GM19193 (cell line): Measurements from ENCODE around the gene IMMP2L.

Source experiments
- POLR2A ChIP-seq: IDR thresholded peaks from 4 replicates; pipeline ENCODE4 v1.6.1; 2011; ENCODE audit not compliant: insufficient read depth, insufficient read length; ENCODE audit errors: extremely low read depth

IMMP2L gene

DNA sequence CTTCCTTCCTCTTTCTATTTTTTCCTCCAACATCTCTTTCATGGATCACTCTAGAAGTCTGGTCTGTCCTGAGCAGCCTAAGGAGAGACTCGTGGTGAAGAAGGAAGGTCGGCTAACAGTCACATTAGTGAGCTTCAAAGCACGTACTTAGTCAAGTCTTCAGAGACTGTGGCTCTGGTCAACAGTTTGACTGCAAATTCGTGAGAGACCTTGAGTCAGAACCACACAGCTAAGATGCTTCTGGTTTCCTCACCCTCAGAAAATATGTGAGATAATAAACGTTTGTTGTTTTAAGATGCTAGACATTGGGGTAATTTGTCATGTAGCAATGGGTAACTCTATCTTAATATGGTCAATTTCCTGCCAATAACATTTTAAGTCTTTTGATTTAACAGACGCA lies 597.5 kb downstream of the IMMP2L start:
- no peak for TF ChIP-seq POLR2A

DNA sequence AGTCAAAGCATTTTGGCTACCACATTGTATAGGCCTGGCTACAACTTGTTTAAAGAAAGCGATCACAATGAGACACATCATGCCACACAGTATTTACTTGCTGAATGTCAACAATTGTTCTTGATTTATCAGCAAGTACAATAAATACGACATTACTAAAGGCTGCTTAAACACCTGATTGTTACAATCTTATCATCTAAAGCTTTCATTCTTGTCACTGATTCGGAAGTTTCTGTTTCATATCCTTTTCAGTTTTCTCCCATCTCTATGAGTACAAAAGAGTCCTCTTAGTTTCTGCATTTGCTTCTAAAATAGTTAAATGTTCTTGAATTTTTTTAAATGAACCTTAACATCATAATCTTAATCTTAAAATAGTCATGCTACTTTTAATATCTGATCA lies 599.5 kb downstream of the IMMP2L start:
- TF ChIP-seq POLR2A: no peak

DNA sequence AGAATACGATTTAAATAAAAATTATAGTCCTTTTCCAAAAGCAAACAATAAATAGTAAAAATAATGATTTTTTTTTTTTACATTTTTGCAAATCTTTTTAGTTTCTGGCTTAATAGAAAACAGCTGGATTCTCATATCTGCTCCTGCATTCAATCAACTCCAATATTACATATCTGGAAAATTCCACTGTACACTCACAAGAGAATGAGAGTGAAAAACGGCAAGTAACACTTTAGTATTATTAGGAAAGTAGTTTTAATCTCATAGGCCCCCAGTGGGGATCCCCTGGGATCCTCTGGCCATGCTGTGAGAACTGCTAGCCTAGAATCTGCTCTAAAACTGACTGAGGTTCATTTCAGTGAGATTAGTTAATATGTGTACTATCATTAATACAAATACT lies 599.9 kb downstream of the IMMP2L start:
- TF ChIP-seq POLR2A: no peak

DNA sequence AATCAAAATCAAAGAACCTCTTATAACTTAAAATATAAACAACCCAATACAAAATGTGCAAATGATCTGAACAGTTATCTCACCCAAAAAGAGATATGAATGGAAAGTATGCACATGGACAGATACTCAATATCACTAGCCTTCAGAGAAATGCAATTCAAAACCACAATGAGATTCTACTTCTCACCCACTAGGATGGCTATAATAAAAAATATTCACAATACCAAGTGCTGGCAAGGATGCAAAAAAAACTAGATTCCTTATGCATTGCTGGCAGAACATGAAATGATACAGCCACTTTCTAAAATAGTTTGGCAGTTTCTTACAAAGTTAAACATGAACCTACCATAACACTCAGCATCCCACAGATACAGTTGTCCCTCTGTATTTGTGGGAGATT lies 601.5 kb downstream of the IMMP2L start:
- TF ChIP-seq POLR2A: no peak

DNA sequence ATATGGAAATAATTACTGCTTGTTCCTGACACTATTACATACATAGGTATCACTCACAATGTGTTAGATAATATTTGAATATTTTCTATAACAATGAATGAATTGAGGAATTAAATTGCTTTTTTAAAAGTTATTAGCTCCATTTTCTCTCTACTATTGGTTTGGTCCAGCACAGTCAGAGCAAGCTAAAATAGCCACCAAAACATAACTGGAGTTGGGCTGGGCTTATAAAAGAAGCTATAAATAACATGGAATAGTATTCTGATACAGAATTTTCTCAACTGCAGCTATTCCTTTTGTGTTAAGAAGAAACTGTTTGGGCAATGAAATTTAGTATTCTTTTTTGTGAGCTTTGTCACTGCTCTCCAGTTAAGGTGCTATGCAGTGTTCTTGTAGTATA lies 614.0 kb downstream of the IMMP2L start:
- TF ChIP-seq POLR2A: no peak

DNA sequence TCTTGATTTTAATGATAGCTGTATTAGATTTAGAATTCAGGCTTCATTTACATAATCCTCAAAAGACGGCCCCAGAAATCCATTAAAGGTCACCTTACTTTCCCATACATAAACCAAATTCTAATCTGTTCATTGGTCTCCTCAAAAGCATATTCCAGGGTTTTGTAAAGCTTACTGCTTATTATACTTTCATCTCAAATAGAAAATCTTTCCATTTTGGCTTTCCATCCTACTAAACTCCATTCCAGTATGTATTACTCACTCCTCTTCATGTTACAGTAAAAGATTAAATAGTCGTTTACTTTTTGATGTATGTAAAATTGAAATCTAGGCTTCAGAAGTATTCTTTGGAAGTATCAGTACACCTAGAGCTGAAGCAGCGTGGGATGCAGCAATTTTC lies 614.9 kb downstream of the IMMP2L start:
- TF ChIP-seq POLR2A: no peak

DNA sequence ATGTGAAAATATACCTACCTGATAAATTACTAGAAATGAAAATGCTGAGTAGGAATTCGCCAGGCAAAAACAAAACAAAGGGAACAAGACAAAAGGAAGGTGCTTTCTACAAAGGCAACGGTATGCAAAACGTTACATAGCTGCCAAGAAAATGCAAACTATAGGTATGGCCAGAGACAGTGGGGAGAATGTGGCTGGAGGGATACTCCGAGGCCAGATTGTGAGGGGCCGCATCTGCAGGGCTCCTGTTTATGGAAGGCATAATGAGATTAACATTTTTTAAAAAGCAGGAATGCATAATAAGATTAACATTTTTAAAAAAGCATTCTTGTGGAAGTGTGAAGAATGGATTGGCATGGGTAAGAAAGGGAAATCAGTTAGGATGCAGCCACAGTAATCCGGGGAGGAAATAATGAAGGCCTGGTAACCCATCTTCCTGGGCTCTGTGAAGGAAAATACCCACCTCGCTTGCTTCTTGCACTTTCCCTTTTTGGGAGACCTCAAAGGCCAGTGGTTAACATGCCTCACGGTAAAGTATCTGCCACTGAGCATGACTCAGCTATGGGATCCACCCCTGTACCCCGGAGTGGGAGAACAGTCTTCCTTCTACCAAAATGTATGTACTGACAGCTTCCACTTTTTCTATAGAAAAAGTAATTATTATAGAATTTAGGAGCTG lies 617.2 kb downstream of the IMMP2L start:
- TF ChIP-seq POLR2A: no peak

DNA sequence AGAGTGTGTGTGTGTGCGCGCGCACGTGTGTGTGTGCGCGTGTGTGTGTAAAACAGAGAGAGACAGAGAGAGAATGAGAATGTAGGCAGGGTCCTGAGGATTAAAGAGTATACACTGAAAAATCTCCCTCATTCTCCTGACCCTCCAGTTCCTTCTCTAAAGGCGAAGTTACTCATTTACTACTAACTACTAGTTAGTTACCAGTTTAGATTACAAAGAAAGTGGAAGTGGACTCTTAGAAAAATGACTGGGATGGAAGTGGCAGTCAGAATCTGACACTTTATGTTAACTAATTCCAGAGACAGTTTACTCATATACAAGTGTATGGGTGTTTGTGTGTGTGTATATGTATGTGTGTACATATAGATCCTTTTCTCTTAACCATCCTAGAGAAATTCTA lies 617.8 kb downstream of the IMMP2L start:
- no peak for TF ChIP-seq POLR2A

DNA sequence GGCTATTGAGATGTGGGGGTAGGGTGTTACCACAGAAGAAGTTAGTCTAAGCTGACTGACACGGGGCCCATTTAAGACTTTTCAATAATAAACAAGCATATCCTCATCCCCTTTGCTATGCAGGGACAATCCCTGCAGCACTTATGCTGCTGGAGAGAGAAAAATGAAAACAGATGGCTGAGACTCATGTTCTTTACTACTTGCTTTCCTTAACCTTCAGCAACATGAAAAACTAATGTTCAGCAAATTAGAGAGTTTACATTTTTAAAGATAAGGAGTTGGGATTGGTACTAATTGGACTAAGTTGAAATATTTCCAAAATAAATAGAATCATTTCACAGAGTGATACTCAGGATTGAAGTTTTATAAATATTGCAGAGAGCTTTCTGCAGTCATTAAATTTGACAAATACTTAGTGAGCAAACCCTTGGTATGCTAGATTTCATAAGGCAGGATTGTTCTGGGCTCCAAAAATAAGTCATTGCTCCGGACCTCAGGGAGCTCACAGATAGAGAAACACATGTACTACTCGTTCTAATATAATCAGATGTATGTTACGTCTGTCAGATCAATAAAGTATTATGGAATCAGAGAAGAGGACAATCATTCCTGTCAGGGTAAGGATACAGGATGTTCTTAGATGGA lies 618.5 kb downstream of the IMMP2L start:
- no peak for TF ChIP-seq POLR2A

DNA sequence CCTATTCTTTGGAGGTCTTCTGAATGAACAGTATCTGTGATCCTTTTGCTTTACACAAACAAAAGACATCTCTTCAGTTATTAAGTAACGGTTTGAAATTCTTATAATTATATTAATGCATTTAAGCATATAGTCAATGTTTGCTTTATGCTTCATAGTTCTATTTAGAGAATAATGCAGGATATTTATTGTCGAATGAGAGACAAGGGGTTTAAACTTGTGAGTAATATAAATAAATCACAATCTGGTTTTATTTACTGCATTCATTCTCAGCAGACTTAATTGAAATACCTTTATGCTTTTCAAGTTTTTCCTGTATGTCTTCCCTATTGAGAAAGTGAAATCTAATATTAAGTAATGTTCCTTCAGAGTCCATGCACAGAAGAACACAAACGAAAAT lies 620.9 kb downstream of the IMMP2L start:
- no peak for TF ChIP-seq POLR2A

DNA sequence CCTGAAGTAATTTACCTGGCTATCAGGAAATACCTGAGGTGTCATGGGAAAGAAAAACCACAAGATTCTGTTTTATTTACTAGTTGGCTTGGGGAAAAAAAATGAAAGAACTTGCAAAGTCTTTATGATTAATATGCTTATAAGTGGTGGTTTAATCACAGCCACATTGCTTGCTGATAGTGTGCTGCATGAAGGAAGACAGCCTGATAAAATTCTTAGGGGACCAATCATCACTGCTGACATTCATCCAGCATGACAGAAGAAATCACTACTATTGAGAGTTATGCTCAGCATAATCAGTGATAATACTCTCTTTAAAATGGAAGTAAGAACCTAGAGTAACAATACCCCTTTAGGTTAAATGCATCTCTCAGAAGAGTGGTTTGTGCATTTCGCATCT lies 621.5 kb downstream of the IMMP2L start:
- TF ChIP-seq POLR2A: no peak

DNA sequence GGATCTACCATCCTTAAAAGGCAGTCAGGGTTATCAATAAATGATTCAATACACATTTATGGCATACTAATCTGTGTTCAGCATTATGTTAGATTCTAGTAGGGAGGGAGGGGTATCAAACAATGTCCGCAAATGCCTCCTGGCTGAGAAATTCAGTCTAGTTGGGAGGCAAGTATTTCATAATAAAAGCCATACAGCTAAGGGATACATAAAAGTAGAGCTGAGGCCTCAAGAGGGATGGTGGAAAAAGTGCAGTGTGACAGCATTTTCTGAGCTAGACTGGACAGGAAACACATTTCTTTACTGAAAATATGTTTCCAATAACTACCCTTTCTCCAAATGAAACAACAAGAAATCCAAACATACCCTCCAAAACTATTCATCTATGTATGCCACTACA lies 624.1 kb downstream of the IMMP2L start:
- TF ChIP-seq POLR2A: no peak

DNA sequence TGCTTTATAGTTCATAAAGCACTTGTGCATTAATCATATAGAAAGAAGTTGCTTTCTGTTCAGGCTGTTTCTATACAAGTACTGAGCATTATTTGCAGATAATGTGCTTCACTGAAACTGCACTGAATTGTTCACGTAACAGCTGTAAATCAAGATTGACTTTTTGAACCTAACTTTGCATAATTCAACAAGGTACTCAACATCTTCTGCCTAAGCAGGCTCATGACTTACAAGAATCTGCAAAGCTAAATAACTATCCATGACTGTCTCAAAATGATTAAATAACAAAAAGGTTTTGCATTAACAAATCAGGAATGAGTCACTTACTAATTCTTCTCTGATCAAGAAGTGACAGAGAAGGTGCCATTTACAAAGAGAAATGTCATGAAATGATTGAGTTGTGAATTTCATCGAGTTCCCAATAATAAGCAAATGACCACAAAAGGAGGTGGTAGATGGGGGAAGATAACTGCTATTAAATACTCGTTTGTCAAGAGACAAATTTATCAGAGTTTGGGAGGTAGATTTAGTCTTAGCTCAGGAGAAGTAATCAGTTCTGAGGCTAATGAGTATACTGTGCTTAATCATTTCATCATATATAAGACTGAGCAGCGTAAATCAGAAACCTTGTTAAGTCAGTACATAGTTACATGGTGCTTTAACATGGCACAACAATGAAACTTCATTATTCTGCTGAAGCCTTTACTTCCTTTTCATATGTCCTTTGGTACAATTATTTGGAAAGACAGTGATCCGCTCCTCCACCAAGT lies 632.6 kb downstream of the IMMP2L start:
- no peak for TF ChIP-seq POLR2A

DNA sequence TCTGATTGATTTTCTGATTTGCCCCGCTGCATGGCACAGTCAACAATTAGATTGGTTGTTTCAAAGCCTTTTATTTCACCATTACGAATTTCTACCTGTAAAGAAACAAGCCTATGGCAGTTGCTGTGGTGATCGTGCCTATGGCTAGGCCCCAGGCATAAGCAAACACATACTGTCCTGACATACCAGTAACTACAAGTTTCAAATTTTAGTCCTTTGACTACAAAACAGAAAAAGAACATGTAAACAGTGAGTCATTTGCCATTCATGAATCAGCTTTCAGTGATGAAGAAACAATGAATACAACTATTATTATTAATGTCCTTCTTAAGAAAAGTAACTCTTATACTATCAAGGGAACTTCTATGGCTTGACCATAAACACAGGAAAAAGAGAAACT lies 639.4 kb downstream of the IMMP2L start:
- TF ChIP-seq POLR2A: no peak

DNA sequence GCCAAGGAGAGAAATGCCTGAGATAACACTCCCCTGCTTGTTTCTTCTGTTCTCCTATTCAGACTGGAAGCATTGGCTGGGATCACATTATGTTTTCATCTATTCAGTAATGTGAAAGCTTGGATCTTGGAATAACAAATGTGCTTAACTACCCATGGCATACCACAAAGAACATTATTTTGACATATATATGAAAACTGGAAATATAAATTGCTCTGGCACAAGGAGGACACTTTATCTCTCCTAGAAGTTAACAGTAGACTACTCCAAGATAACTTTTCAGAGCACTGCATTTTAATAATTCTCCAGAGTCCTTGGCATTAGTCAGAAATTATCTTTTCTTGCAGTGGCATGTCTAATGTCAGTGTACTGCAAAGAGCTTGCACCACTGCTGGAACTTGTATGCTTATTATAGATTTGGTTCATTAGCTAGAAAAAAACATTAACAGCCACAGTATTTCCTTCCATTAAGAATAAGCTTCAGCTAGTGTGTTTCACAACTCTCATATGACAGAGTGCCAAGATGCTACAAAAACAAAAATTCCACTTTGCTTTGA lies 640.6 kb downstream of the IMMP2L start:
- TF ChIP-seq POLR2A: no peak

DNA sequence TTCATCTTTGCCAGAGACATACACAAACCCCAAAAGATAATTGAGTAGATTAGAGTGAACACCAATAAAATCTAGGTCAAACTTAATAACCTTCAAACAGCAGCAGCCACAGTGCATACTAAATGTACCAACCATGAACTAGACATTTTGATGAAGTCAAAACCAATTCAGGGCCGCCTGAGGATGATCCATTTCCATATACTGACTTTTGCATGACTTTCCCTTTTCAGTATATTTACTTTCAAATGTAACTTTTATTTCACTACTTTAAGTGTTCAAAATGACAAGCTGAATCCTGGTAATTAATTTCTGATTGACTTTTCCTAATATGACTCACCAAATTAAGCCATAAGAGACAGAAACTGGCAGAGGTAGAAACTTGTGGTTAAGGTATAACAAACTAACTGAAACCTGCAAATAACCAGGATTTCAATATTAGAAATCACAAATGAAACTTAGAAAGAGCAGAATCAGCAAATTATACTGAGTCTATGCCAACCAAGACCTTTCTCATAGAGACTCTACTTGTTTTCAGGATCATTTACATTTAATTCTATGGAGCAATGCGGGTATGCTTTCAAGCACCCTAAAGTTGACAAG lies 643.2 kb downstream of the IMMP2L start:
- TF ChIP-seq POLR2A: no peak

DNA sequence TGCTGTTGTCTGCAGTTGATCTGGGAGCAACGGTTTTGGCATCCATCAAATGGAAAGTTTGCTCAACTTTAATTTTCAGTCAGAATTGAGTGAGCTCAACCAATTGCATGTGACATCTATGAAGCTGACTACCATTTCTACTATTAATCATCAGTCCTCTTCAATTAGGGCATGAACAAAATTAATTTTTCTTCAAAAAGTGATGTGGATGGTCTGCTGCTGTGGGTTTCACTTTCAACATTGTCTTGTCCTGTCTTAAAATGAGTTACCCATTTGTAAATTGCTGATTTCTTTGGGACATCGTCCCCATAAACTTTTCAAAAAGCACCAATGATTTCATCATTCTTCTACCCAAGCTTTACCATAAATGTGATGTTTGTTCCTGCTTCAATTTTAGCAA lies 648.0 kb downstream of the IMMP2L start:
- TF ChIP-seq POLR2A: no peak
